ENCODE measurements around the gene DUSP6.

DNA sequence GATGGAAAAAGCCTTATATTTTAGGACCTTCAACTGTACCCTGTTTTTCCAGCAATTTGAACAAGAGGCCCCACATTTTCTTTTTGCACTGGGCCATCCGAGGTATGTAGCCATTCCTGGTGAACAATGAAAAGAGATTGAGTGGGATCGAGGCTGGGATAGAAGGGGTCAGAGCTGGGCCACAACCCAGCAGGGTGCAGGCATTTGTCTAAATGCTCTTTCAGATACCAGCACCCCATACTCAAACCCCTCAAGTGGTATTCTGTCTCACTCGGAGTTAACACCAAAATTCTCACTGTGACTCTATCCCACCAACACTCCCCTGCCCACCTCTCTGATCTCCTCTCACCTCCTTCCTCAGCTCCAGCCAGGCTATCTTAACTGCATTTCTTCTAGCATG, 26.8 kb downstream of the DUSP6 start:
- TF ChIP-seq, protein P1, sequence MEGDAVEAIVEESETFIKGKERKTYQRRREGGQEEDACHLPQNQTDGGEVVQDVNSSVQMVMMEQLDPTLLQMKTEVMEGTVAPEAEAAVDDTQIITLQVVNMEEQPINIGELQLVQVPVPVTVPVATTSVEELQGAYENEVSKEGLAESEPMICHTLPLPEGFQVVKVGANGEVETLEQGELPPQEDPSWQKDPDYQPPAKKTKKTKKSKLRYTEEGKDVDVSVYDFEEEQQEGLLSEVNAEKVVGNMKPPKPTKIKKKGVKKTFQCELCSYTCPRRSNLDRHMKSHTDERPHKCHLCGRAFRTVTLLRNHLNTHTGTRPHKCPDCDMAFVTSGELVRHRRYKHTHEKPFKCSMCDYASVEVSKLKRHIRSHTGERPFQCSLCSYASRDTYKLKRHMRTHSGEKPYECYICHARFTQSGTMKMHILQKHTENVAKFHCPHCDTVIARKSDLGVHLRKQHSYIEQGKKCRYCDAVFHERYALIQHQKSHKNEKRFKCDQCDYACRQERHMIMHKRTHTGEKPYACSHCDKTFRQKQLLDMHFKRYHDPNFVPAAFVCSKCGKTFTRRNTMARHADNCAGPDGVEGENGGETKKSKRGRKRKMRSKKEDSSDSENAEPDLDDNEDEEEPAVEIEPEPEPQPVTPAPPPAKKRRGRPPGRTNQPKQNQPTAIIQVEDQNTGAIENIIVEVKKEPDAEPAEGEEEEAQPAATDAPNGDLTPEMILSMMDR (IDR thresholded peaks at IDR 0.05; ENCODE audit: poor library complexity, severe bottlenecking), result no peak
- TF ChIP-seq SMC3 (conservative IDR thresholded peaks at IDR 0.05; ENCODE audit: poor library complexity), result no peak
- no peak for TF ChIP-seq EZH2 (IDR thresholded peaks at IDR 0.05; ENCODE audit: borderline replicate concordance, insufficient read depth, low read length, poor library complexity, severe bottlenecking)
- TF ChIP-seq EP300 (conservative IDR thresholded peaks at IDR 0.05; ENCODE audit: poor library complexity, severe bottlenecking), result no peak
- TF ChIP-seq POLR2AphosphoS5 (IDR thresholded peaks at IDR 0.05), result no peak
- TF ChIP-seq TAF1 (IDR thresholded peaks at IDR 0.05; ENCODE audit: low read depth), result no peak
- no peak for TF ChIP-seq MXI1 (conservative IDR thresholded peaks at IDR 0.05; ENCODE audit: poor library complexity, severe bottlenecking)

All from neural cell (in vitro differentiated cells).